ENCODE results near the gene TGFBR3. TPM values are rescaled to one million over a fixed set of nuclear protein-coding genes. Genes with fewer than 3 reads are reported as not detected.

TGFBR3 gene
- total and polyA plus RNA-seq, 9 of the 15 experiments (the other 6 are each of a cell fraction or from before 2014, with no cell fraction given) = 3.6 to 32.4 (median 15.6) TPM

GRCh38 chr1:91700771-91701471 is 185.0 kb downstream of the TGFBR3 start:
- Histone ChIP-seq H3K36me3 (ENCODE audit: control insufficient read depth, insufficient read depth, low read length) (peaks cover 26% of the 10 kb centered on the region; the same call in 1 of the 3 replicates), H3K4me2 (ENCODE audit: insufficient read depth, low read length) (no peak overlapping the region), H3K9ac (ENCODE audit: insufficient read depth in 1 of 2, low read depth in 2 of 2, low read length in 2 of 2) (no peak overlapping the region), H3K27ac (ENCODE audit: extremely low read depth, low read depth, low read length) (no peak overlapping the region), H3K9me3 (replicated peaks; ENCODE audit: control insufficient read depth, insufficient read depth, low read depth, low read length) (no peaks in the 10 kb centered on the region), H3K27me3 (ENCODE audit: control insufficient read depth in 2 of 2, insufficient read depth in 2 of 2, low read length in 2 of 2) (no peaks in the 10 kb centered on the region), H3K4me3 (no peak overlapping the region), H4K20me1 (replicated peaks; ENCODE audit: control insufficient read depth, insufficient read depth, low read length) (no peaks in the 10 kb centered on the region), H3K4me1 (replicated peaks in 1 of 2; ENCODE audit: control insufficient read depth in 2 of 2, insufficient read depth in 2 of 2, low read length in 2 of 2) (peaks cover 10 to 22% of the 10 kb centered on the region in 2 experiments; a peak in 4 of 5 replicates), H3K79me2 (ENCODE audit: control insufficient read depth, insufficient read depth, low read length) (peaks cover 4% of the 10 kb centered on the region; the same call in 1 of the 3 replicates), H3K9me1 (ENCODE audit: control insufficient read depth, insufficient read depth, low read length) (no peaks in the 10 kb centered on the region), H2AFZ (ENCODE audit: low read depth, low read length) (no peak overlapping the region)
- TF ChIP-seq ELK3 (CRISPR knock-in tag; IDR thresholded peaks at IDR 0.05) = no peak
- TF ChIP-seq CEBPB (tag; IDR thresholded peaks at IDR 0.05) = 0 out of 2 replicates have a peak, but pooled peaks have one; percentile 1
- TF ChIP-seq YY1 (IDR thresholded peaks at IDR 0.05; ENCODE audit: borderline replicate concordance in 1 of 3, control insufficient read depth in 1 of 3, extremely low read depth in 1 of 3, insufficient read depth in 3 of 3, insufficient read length in 1 of 3, insufficient replicate concordance in 2 of 3, low read depth in 1 of 3, low read length in 2 of 3) = no peak
- POLR2A ChIA-PET = interaction anchor here (0.6 kb wide), 1 partner anchor 15 kb away, joined by 3 read pairs; no protein-coding TSS in a partner anchor
- WGBS (ENCODE audit: insufficient coverage, low coverage, missing lambda C conversion rate) = 81% methylated on average over 8 of the region's 8 CpGs
- in situ Hi-C loops (cut with MboI) (no loop called here), intact Hi-C loops (cut with micrococcal nuclease) (loop anchor here (10.0 kb wide), 1 partner anchor 146 kb away; no protein-coding TSS in a partner anchor)
- ATAC-seq = no peak
- no TSS peak for BruUV-seq (replicated peaks)
- CTCF ChIA-PET (ENCODE audit: low intra/inter-chr PET ratio) = no interaction called here
- no peak for DNase-seq (ENCODE audit: extremely low read depth in 1 of 4, low spot score in 3 of 4)
- no peak for FAIRE-seq
